Measurements from ENCODE around the gene HSFX2.
"Not testable (repeated sequence)": the region's sequence is repeated elsewhere in the genome, so short reads cannot be mapped to it uniquely, and the experiment has no call there.

Gene HSFX2, protein sequence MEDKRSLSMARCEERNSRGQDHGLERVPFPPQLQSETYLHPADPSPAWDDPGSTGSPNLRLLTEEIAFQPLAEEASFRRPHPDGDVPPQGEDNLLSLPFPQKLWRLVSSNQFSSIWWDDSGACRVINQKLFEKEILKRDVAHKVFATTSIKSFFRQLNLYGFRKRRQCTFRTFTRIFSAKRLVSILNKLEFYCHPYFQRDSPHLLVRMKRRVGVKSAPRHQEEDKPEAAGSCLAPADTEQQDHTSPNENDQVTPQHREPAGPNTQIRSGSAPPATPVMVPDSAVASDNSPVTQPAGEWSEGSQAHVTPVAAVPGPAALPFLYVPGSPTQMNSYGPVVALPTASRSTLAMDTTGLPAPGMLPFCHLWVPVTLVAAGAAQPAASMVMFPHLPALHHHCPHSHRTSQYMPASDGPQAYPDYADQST

GRCh38 chrX:149595214-149595613, at the start of gene HSFX2:
Gene HSFX2, minus strand, starts transcription at chrX:149595314. Its CDS starts 614 bp downstream, at chrX:149594700.
- not testable (repeated sequence) for DNase-seq

- no peak for DNase-seq
Observed at GRCh38 chrX:149643496-149643895, 48.4 kb upstream of the HSFX2 start.

DNA sequence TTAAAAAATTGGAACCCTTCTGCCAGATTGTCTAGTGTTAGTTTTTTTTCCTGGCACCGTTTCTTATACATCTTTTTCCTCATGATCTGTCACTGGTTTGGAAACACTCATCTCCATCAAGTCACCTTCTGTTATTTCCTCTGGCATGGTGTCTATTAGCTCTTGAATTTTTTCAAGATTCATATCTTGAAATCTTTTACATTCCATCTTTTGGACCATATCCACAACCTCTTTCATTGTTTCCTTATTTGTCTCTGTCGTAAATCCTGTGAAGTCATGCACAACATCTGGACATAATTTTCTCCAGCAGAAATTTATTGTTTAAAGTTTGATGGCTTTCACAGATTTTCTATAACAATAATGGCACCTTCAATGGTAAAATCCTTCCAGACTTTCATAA, 46.7 kb upstream of the HSFX2 start:
- DNase-seq: no peak

DNA sequence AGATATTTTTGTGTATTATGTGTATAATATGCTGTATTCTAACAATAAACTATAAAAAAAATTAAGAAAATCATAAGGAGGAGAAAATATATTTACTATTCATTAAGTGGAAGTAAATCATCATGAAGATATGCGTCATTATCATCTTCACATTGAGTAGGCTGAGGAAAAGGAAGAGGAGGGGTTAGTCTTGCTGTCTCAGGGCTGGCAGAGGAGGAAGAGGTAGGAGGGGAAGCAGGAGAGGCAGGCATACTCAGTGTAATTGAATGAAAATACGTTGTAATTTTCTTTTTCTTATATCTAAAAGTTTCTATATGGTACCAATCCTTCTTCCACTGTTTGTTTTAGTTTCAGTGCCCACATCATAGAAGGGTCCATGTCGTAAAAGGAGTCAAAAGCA, 46.3 kb upstream of the HSFX2 start:
- DNase-seq: no peak

- DNase-seq: no peak
Observed at GRCh38 chrX:149639568-149639967, 44.5 kb upstream of the HSFX2 start.

DNA sequence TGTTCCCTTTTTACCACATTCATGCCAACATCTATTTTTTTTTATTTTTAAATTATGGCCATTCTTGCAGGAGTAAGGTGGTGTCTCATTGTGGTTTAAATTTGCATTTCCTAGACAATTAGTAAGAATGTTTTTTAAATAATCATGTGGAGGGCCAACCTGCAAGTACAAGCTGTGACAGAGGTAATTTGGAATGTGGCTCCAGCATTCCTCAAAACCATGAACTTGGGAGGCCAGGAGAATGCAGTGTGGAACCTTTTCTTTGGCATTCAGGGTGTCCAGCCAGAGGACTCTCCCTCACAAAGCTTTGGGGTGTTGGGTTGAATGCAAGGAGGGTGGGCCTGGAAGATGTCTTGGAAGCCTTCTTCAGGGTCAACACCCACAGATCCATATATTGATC, 43.7 kb upstream of the HSFX2 start:
- DNase-seq: no peak

GRCh38 chrX:149633511-149633910, 38.4 kb upstream of the HSFX2 start:
- no peak for DNase-seq

DNA sequence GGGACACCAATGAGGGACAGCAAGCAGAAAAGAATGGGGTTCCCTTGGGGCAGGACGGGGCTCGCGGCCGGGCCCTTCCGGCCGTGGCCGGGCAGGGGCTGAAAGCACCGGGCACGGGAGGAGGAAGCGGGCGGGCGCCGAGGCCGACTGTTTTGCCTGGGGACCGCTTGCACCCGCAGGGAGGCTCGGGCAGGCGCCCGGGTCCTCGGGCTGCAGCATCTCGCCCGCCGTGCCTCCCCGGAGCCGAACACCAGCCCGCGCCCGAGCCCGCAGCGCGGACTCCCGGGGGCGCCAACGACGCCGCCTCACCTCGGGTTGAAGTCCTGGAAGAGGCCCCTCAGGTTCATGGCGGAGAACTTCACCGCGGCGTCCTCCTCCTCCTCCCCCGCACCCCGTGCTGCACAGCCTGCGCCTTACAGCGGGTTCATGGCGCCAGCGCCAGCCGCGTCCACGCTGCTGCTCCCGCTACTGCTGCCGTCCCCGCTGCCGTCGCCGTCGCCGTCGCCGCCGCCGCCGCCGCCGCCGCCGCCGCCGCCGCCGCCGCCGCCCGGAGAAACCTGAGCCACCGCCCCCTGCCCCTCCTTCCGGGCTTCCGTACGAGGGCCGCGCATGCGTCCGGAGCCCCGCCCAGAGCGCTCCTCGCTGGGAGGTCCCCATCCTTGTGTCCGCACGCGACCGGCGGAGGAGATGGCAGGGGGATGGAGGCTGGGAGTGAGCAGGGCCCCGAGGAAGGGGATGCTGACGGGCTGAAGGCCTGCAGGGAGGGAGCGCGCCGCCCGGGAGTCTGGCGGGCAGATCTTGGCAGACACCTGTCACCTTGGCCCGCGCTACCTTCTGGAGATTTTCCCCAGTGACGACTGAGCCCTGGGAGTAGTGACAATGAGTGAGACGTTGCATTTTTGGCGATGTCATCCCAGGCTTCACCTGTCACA, 36.4 kb upstream of the HSFX2 start, which contains the start of gene TMEM185A:
Gene TMEM185A (minus strand): TSS at position 559 of the 932 bp plus-strand sequence. CDS start 212 bp downstream, at position 347.
- peak; percentile 73 for DNase-seq

- DNase-seq: peak; percentile 22
Observed at GRCh38 chrX:149630681-149631233, 35.6 kb upstream of the HSFX2 start.

DNA sequence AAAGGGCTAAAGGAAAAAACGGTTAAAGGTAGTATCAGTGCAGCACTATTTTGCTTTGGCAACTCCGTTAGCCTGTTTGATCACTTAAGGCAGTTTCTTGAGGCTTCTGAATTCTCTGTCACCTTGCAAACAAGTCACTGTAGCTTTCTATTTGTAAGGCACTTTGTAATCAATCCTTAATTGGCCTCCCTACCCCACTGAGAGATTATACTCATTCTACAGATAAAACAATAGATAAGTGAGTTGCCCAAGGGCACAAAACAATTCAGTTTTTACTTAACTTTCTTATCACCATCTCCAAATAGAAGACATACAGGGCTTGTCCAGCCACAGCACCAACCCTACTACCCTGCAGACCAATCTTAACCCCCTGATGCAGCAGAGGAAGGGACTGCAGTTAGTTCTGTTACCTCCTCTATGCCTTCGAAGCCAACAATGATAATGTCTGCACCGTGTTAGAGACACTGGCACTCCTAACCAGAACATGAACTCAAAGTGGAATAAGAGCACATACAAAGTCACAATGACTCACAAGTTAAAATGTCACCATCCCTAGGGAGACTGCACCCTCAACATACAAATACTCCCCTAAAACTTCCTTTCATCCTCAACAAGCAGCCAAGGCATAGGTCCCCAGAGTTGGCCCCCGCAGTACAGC, 34.7 kb upstream of the HSFX2 start:
- DNase-seq: no peak

GRCh38 chrX:149628768-149629167, 33.7 kb upstream of the HSFX2 start:
- DNase-seq: no peak

DNA sequence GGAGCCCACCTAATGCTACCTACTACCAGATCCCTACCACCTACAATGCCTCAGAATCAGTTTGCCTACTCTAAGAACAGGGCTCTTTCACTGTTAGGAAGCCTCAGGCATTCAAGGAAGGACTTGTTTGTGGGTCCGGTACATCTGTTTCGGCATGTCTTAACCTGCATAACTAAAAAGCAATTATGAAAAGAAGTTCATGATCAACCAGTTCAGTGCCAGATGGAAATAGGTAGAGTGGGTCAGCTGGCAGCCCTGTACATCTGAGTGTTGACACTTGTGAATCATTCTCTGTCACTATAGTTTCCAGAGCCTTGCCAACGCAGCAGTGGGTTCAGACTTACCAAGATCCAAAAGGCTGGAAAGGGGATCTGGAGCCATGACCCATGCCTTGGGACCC, 33.2 kb upstream of the HSFX2 start:
- no peak for DNase-seq

GRCh38 chrX:149626829-149627228, 31.7 kb upstream of the HSFX2 start:
- not testable (repeated sequence) for DNase-seq

GRCh38 chrX:149619662-149620061, 24.5 kb upstream of the HSFX2 start:
- DNase-seq: not testable (repeated sequence)

- no peak for DNase-seq
Observed at GRCh38 chrX:149618871-149619270, 23.8 kb upstream of the HSFX2 start.

- no peak for DNase-seq
Observed at GRCh38 chrX:149611623-149612175, 16.6 kb upstream of the HSFX2 start.

- DNase-seq: no peak
Observed at GRCh38 chrX:149610511-149610910, 15.4 kb upstream of the HSFX2 start.

DNA sequence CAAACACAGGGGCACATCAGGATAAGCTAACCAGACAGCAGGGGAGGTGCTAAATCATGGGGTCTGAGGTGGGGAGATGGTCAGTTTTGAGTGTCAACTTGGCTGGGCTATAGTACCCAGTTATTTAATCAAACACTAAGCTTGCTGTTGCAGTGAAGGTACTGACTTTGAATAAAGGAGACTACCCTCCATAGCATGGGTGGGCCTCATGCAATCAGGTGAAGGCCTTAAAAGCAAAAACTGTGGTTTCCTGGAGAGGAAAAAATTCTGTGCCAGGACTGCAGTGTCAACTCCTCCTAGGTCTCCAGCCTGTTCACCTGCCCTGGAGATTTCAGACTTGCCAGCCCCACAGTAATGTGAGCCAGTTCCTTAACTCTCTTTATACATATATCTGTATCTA, 12.6 kb upstream of the HSFX2 start:
- no peak for DNase-seq

DNA sequence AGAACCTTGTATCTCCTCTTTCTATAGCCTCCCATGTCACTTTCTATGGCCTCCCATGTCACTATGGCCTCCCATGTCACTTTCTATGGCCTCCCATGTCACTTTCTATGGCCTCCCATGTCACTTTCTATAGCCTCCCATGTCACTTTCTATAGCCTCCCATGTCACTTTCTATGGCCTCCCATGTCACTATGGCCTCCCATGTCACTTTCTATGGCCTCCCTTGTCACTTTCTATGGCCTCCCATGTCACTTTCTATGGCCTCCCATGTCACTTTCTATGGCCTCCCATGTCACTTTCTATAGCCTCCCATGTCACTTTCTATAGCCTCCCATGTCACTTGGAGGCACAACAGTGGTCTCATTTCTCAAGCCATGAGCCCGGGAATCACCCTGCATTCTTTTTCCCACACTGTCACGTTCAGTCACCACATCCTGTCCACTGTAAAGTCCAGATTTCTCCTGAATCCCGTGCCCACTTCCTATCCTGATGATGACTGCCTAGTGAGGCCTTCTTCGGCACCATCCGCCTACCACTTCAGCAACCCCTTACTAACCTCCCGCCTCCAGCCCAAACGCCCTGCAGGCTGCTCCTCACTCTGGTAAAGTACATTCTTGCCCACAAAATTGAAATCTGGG, 10.3 kb upstream of the HSFX2 start:
- not testable (repeated sequence) for DNase-seq

DNA sequence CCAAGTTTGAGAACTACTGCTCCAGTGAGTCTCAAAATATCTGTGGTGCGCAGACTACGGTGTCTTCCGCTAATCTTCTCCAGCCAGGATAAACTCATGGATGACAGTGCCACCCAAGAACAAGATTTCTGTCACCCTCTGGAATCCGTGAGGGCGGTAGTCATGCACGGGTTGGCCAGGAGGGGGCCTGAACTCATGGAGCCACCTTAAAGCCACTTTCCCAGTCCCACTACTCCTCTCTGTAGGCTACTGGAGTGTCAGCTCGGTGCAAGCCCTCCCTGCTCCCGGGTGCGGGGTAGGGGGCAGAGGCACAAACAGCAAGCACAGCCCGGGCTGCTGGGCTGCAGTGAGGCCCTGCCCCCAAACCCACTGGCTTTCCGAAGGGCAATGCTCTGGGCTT, 3.5 kb upstream of the HSFX2 start:
- not testable (repeated sequence) for DNase-seq

DNA sequence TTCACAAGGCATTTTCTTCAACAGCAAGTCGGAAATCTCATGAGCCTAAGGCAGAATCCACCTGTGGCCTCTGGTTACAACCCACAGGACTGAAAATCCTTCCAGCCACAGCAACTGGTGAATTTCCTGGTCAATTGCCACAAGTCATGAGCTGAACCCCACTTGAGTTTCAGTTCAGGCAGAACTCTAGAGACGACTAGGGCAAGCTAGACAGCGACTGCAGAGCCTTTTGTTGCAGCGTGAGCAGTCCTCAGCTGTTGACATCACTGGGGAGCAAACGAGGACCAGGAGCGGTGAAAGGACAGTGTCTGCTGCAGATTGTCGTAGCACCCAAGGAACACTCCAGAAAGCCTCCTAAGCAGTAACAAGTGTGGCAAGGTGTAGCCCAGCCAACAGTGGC, 829 bp upstream of the HSFX2 start:
- not testable (repeated sequence) for DNase-seq

DNA sequence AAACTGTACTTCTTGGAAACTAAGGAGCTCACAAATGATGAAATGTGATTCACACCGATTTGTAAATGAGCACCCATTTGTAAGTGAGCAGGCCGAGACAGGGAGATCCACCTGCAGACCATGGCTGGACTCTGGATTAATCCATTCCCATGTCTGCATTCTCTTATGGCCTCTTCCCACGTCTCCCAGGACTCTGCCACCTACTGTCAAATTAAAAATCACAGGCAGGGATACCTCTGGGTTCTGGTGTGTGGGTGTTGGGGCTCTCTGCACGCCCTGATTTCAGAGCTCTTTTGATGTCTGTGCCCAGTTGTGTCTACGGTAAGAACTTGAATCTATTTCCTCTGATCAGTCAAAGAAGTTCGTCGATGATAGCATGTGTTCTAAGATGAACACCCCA, 4.1 kb downstream of the HSFX2 start:
- not testable (repeated sequence) for DNase-seq

All from right hindlimb (tissue), 1 donor.